CD4-positive, alpha-beta T cell treated with Interleukin-21 for 1 hour (primary cell): ENCODE measurements around the gene ONECUT1.

Experiments used
- DNase-seq: peaks from one replicate; pipeline ENCODE4 v3.0.0-alpha.2; 2020

ONECUT1 gene

DNA sequence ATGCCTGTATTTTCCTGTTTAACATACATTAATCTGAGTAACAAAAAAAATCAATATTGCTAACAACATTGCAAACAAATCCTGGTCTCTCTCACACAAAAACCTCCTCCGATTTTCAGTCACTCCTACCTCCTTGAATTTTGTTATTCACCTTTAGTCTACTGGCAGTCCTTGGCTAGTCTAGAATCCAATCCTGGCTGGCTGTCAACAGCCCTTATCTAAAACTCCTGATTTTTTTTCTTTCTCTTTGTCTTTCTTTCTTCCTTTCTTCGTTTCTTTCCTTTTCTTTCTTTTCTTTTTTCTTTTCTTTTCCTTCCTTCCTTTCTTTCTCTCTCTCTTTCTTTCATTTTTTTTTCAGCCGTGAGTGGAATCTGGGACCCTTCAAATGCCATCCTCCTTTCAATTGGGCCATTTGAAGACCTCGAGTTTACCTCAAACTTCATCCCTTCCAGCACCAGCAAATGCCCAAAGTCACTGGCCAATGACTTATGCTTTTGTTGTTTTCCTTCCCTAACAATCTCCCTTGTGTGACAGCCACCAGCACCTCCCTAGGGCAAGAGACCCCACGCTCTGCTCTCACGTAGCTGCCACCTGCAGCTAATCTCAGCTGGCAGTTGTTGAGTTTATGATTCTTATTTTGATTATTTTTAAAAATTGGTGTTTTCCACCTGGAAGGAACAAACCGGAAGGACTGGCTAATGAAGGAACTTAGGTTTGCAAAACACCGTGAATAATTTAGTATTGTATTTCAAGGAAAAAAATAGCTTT is 6.8 kb upstream of the ONECUT1 start:
- no peak for DNase-seq

DNA sequence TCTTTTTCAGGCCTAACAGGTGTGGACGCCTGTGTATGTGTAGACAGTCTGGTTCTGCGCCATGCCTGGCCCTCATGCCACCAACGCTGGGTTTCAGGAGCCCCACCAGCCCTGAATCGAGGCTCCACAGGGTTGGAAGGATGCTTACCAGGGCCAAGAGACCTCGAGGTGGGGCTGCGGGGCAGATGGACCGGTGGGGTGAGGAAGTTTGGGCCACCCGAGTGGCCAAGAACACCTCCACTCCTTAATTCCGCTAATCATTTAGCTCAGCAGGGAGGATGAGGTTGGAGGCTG is 6.0 kb upstream of the ONECUT1 start:
- no peak for DNase-seq

DNA sequence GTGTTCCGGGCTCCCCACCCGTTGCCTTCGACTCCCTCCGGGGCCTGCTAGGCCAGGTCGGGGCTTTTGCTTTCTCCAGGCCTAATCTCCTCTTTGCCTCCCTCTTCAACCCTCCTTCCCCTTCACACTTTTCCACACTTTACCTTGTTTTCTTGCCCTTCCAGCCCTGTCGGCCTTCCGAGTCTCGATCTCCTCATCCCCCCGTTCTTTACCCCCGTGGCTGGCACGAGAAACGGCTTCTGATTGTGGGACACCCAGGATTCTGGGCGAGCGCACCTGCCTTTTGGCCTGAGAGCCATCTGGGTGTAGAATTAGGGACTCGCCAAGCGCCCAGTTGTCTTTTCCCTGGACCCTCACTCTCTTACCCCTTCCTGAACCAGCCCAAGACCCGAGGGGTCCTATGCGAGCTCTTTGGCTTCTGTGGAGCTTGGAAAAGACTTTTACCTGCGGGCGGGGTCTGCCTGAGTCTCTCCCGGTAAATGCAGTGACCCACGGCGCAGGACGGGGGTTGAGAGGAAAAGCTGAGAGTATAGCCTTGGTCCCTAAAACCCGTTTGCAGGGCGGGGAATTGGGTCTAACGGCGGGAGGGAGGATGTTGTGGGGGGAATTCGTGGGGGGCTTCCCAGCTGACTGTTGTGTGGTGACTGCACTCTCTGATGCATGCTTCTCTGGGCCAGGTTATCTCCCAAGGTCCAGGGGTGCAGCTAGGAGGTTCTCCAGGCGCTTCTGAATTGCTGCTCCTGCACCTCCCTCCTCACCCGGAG is 5.5 kb upstream of the ONECUT1 start:
- no peak for DNase-seq

- DNase-seq: no peak
Measured at GRCh38 chr15:52794665-52795463, 4.7 kb upstream of the ONECUT1 start.

GRCh38 chr15:52791776-52792175 is 1.6 kb upstream of the ONECUT1 start:
- DNase-seq: no peak

DNA sequence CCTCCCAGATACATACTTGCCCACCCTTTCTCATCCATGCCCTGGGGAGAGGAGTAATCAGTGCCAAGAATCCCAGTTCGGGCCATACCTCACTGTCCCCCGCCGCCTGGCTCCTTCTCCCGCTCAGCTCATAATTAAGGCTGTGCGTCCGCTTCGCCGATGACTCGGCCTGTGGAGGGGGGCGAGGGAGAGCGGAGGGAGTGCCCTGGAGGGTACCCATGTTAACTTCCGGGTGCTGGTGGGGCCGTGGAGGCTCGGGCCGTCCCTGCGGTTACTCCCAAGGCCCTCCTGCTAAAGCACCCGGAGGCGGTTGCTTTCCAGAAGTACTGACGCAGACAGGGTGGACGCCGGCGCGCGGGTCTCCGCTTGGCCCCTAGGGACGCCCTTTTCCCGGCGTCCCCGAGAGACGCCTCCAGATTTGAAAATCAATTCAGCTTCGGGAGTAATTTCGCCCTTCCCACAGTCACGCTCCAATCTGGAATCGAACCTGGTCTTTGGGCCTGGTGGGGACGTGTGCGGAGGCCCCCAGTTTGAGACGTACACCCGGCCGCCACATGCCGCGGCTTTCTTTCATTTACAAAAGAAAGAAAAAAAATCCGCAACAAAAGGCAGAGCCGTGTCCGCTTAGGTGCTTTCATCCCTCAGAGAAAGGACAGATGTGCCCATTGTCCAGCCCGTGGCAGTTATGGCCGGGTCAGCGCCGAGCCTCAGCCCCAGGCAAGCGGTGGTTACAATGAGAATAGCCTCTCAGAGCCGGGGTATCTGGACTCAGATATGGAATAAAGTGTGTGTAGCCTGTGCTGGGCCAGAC is 1.0 kb upstream of the ONECUT1 start:
- no peak for DNase-seq

DNA sequence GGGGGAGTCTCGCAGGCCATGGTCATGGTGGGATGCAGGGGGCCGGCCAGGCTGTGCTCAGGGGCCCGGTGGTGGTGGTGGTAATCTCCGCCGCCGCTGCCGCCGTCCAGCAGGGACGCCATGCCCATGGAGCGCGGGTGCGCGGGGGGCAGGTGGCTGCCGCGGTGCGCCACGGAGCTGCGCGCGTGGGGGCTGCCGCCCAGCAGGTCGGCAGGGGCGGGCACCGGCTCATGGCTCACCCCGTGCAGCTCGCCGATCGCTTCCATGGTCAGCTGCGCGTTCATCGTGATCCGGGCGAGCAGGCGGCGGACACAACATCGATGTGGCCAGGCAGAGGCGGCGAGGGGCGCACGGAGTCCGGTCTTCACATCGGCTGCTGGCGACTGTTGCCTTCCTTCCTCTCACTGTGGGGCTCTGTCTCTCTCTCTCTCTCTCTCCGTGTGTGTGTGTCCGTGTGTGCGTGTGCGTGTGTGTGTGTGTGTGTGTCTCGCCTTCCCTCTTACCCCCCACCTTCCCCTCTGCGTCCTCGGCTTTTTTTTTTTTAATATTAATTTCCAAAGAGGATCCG is 451 bp downstream of the ONECUT1 start:
- no peak for DNase-seq

DNA sequence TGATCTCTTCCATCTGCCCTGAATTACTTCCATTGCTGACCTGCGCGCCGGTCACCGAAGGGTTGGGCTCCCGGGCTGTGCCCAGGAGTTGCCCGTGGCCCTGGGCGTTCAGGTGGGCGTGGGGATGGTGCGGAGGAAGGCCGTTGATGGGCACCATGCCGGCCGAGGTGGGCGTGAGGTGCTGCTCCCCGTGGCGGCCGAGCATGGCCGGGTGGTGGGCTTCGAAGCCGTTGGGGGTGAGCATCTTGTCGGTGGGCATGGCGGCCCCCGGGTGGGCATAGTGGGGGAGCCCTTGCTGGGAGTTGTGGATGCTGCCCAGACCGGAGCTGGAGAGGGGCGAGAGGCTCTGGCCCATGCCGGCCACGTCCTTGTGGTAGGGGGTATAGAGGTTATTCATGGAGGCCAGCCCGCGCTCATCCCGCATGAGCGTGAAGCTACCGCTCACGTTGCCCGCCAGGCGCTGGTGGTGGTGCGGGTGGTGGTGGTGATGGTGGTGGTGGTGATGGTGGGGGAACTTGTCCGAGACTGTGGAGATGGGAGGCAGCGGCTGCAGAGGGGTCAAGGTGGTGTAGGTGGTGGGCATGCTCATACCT is 1.0 kb downstream of the ONECUT1 start:
- DNase-seq: no peak

DNA sequence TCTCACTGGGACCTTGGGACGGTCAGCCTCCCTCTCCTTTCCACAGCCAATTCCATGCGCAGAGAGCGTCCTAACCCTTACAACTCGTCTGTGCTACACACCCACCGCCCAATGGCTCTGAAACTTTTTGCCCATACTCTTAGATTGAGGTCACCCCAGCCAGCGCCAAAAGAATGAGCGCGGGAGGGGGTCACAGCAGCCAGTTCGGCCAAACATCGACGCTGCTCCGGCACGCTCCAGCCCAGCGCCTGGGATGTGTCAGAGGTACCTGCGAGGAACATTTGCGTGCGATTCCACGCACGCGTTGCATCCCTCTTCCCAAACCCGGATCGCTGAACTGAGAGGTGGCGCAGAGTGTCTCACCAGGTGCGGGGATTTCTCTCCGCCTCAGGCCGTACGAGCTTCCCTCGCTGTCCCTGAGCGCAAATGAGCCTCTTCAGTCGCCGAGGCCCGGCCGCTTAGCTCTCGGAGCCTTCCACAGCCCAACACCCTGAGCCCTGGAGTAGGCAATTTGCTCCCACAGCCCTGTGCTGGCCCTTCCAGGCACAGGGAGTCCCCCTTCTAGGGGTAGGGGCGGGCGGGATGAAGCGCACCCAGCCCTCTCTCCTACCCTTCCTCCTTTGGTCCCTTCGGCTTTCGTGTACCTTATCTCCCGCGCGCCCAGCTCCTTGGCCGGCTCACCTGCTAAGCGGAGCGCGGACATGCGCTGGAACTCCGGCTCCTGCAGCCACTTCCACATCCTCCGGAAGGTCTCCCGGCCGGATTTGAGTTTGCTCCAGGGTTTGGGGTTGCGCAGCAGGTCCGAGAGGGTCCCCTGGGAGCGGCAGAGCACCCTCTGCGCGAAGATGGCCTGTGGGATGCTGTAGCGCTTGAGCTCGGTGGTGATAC is 1.8 kb downstream of the ONECUT1 start:
- no peak for DNase-seq

GRCh38 chr15:52787549-52788098 is 2.5 kb downstream of the ONECUT1 start:
- no peak for DNase-seq

DNA sequence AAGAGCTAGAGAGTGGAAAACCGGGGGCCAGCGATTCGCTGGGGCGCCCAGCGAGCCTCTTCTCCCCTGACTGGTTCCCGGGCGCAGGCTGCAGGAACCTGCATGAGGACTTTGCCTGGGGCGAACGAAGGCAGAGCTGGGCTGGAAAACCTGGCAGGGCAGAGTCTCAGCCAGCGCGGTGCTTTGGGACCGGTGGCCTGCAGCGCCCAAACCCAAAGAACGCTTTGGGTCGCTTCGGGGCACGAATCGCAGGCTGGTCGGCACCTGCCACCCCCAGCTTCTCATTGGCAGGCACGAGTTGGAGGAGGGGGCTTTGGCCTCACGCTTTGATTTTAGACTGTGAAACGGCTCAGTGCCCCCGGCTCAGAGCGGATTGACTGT is 3.0 kb downstream of the ONECUT1 start:
- no peak for DNase-seq

DNA sequence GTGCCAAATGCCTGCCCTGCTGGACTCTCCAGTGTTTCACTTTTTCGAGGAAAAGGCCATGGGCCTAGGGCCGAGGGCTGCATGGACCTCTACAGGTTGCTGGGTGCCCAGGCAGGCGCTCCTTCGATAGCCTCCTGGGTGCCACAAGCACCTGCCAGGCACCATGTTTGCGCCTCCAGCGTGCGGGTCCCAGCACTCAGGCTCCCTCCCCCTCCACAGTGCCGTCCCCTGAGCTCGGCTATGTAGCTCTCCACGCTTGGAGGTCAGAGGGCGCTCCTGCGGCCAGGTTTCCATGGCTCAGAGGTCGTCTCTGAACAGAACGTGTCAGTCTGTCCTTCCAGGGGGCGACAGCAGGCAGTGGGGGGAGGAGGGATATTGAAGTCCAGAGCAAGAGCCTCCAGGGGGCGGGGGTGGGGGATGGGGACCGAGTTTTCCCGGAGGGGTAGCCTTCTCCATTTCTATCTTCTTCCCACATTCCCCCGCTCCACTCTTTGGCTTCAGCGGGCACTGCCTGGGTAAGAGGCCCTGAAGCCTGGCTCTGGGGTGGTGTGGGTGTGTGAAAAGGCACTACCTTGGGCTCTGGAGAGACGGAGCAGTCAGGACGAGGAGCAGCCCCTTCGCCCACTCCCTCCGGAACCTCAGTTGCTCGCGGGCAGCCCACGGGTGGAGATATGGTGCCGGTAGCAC is 3.6 kb downstream of the ONECUT1 start:
- DNase-seq: no peak

- DNase-seq: no peak
Measured at GRCh38 chr15:52785672-52786406, 4.3 kb downstream of the ONECUT1 start.

DNA sequence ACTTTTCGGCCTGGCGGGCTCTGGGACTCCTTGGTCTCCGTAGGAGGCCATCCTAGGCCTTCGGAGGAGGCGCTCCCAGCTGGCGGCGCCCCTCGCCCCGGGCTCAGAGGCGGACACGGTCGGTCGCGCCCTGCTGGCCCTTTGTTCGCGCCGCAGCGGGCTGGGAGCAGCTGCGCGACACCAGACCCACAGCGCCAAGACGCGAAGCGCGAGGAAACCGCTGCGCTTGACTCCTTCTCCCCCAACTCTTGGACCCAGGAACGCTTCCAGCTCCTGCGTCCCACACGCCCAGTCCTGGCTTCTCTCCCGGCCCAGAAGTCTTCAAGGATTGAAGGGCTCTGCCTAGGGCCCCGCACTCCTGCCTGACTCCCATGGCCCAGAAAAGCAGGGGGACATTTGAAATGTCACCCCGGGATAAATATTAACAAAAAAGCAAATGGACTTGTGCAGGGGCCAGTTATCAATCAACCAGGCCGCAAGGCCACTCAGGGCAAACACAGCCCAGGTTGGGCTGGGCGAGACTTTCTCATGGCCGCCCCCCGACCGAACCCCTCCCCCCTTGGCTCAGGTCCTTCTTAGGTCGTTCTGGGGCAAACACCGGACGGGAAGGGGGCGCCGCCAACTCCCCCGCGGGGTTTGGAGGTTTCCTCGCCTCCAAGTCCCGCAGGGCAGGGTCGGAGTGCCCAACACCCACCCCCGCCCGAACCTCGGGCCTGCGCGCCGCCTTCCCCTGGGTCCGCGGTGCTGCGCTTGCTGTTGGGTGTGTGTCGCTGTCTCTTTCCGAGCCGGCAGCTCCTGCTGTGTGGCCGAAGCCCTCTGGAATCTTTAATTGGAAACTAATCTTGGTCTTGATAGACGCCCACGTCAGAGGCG is 5.1 kb downstream of the ONECUT1 start:
- no peak for DNase-seq

DNA sequence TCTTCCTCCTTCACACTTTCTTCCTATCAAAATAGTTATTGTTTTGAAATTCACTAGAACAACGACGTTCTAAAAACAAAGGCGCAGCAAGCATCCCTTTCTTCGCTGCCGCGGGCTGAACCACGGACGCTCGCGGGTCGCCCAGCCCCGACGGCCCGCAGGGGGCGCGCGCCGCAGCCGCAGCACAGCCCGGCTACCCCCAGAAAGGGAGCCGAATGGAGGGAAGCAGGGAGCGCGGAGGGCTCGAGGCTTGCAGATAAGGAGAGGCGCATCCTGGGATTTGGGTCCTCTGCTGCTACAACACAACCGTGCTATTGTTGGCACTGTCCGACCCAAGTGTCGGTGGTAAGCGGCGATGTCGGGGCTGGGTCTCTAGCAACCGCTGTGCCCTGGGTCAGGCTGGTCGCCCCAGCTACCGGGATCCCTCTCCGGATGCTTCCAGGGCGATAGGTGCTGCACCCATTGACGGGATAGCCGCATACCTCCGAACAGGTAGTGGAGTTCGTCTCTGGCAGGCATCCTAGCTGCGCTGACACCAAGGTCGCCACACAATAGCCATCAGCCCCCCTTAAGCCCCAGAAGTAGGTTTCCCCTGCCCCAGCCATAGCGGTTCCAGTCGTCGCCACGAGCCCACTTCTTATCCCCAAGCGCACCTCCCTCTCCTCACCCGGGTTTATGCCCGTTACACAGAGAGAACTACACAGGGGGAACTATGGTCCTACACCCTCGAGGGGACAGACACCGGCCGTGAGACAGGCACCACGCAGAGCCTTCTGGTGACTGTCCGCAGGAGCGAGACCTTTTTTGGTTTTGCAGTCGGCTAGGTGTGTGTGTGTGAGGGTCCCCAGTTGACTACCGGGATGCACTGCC is 6.0 kb downstream of the ONECUT1 start:
- no peak for DNase-seq

DNA sequence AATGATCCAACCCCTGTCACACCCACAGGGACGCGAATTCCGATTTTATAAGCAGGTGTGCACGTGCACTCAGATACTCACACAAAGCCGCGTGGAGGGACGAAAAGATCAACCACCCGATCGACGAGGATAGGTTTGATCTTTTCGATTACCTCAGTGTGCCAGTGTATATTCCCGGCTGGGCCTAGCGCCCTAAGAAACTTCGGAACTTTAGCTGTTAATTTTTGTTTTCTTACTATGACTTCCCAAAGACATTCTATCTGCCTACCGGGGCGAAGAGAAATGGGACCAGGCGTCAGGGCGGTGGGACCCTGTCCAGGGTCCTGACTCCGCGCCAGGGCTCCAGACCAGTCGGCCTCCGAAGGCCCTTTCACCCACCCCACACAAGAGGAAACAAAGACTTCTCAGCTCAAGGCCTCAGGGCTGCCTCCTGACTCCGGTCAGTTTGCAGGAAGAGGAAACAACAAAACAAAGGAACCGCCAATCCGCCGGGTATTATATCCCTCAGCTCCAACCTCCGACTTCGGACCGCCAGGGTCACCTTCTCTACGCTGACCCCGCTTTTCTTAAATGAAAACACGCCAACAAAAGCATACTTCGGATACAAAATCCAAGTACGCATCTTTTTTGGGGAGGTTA is 6.8 kb downstream of the ONECUT1 start:
- DNase-seq: no peak

DNA sequence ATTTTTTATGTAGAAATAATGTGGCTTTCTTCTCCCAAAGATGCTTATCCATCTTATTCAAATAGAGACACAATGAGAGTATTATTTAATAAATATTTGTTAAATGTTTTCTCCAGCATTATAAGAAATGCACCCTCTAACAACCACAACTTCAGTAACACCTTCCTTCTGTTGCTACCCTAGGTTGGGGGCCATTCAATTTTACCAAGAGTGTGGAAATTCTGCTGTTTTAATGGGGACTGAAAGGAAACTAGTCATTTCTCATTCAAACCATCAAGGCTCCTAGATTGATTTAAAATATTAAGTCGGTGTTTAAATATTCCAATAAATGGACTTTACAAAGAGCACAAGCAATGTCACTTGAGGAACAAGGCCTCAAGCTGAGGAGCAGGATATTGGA is 7.6 kb downstream of the ONECUT1 start:
- DNase-seq: no peak
